Measurements from ENCODE around the gene UNC45B.

GRCh38 chr17:35144840-35145239 lies 2.8 kb upstream of the UNC45B start:
- TF ChIP-seq CTCF (IDR thresholded peaks at IDR 0.05) (no peak), POLR2AphosphoS5 (IDR thresholded peaks at IDR 0.05; ENCODE audit: insufficient read depth in 1 of 2, low read depth in 1 of 2) (no peak), POLR2A (IDR thresholded peaks at IDR 0.05) (no peak)
